ENCODE results near the gene RFLNA.

GRCh38 chr12:124277394-124278241 is 17.3 kb upstream of the RFLNA start:
- TF ChIP-seq REST (IDR thresholded peaks at IDR 0.05; ENCODE audit: insufficient read depth in 1 of 2, low read depth in 2 of 2, low read length in 2 of 2) (no peak), POLR2AphosphoS5 (IDR thresholded peaks at IDR 0.05; ENCODE audit: low read depth, low read length) (no peak), SIN3A (IDR thresholded peaks at IDR 0.05; ENCODE audit: borderline replicate concordance, insufficient read depth, low read length) (no peak), TAF1 (IDR thresholded peaks at IDR 0.05; ENCODE audit: borderline replicate concordance, insufficient read depth, low read length) (no peak), FOXP2 (optimal IDR thresholded peaks at IDR 0.05; ENCODE audit: borderline replicate concordance, extremely low read depth, extremely low read length, insufficient read depth) (no peak)

All from PFSK-1 (cell line).